Measurements from ENCODE around the gene FZR1.

DNA sequence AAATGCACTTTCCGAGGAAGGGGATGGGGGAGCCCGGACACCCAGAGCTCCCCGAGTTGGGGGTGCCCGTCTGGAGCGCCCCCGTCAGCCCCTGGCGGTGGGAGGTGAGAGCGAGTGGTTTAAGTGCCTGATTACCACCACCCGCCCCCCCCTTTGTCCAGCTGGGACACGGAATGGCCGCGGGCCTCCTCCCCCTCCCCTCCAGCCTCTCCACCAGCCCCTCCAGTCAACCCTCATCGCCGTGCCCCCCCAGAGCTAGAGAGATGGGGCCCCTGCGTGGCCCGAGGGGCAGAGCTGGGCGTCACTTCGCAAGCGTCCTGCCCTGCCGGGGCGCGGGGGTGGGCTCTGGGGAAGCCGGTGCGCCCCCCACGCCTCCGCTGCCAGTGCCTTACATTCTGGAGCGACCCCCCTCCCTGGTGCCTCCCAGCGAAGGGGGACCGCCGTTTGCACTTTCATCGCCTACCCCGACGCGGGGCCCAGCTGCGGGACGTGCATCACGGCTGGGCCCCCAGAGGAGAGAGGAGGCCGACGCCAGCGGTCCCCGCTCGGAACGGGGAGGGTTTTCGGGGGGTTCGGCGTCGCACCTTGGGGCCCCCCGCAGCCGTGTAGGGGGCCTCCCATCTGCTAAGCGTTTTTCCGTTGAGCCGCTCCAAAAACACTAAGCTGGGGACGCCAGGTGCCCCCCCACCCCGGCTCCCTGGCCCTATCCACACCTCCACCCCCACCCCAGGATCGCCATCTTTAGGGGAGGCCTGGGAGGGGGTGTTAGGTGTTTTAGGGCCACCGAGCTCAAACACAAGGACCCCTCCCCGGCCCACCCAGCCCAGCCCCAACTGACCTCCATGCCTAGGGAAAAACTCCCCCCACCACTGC lies 42.2 kb upstream of the FZR1 start:
- no peak for TF ChIP-seq EZH2 (IDR thresholded peaks at IDR 0.05; ENCODE audit: insufficient read depth, poor library complexity, severe bottlenecking)
- TF ChIP-seq EZH2phosphoT487 (IDR thresholded peaks at IDR 0.05; ENCODE audit: insufficient read depth, low read depth), result no peak
